ENCODE results near the gene NFYC. TPM values are rescaled to one million over a fixed set of nuclear protein-coding genes. Genes with fewer than 3 reads are reported as not detected.

Gene NFYC
- total and polyA plus RNA-seq, 8 donors: 23.3 to 76.4 (median 40.9) TPM

DNA sequence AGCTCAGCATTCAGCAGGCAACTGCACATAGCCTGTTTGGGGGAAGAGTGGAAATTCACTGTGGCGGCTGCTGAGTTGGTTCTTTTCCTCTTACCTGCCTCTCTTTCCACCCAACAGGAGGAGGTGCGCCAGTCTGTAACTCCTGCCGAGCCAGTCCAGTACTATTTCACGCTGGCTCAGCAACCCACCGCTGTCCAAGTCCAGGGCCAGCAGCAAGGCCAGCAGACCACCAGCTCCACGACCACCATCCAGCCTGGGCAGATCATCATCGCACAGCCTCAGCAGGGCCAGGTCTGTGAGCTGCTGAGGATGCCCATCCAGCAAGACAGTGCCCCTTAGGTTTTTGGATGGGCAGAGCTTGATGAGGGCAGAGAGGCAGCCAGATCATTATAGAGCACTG, 66.5 kb downstream of the NFYC start:
- WGBS, 5 donors: 92 to 96% (median 95%) methylated on average over 6 to 7 of the region's 7 CpGs
- peaks cover 0 to 21% (median 10%) of the 10 kb centered on the region in 4 donors for H3K4me1 ChIP-seq
- TF ChIP-seq POLR2AphosphoS5 (IDR thresholded peaks at IDR 0.05) (no peak), EP300 (IDR thresholded peaks at IDR 0.05) (no peak), POLR2A (IDR thresholded peaks at IDR 0.05) (no peak)
- TF ChIP-seq, protein P1, sequence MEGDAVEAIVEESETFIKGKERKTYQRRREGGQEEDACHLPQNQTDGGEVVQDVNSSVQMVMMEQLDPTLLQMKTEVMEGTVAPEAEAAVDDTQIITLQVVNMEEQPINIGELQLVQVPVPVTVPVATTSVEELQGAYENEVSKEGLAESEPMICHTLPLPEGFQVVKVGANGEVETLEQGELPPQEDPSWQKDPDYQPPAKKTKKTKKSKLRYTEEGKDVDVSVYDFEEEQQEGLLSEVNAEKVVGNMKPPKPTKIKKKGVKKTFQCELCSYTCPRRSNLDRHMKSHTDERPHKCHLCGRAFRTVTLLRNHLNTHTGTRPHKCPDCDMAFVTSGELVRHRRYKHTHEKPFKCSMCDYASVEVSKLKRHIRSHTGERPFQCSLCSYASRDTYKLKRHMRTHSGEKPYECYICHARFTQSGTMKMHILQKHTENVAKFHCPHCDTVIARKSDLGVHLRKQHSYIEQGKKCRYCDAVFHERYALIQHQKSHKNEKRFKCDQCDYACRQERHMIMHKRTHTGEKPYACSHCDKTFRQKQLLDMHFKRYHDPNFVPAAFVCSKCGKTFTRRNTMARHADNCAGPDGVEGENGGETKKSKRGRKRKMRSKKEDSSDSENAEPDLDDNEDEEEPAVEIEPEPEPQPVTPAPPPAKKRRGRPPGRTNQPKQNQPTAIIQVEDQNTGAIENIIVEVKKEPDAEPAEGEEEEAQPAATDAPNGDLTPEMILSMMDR (IDR thresholded peaks at IDR 0.05): no peak
- peaks cover 56 to 100% (median 98%) of the 10 kb centered on the region in 4 donors for H3K36me3 ChIP-seq
- H3K9me3 ChIP-seq: no peaks in the 10 kb centered on the region
- H3K27me3 ChIP-seq: no peaks in the 10 kb centered on the region
- DNase-seq: no peak
- intact Hi-C loops (cut with DNase I; ENCODE audit: low total_unique reads): no loop called here
- H3K27ac ChIP-seq: no peak overlapping the region
- H3K4me3 ChIP-seq: no peak overlapping the region

DNA sequence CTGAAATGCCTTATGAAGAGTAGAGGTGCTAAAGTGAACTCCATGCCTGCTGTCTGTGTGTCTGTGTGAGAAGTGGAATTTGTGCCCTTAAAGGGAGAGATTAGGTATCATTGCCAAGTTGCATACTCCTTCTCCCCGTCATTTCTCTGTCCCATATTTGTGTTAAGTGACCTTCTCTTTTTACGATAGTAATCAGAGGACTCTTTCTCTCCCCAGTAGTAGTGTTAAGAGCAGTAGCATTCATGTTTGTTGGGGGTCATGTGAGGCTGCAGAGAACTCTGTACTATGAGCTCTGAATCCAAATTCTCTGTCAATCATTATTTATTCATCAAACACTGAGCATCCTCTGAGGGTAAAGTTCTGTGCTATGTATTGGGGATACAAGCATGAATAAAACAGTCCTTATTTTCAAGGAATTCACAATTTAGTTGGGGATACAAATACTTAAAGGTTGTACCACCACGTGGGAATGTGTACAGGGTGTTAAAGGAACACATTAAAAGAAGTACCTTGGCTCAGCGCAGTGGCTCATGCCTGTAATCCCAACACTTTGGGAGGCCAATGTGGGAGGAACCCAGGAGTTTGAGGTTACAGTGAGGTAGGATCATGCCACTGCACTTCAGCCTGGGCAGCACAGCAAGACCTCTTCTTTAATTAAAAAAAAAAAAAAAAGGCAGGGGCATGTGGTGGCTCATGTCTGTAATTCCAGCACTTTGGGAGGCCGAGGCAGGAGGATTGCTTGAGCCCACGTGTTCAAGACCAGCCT, 67.3 kb downstream of the NFYC start:
- DNase-seq: no peak
- H3K27me3 ChIP-seq: no peaks in the 10 kb centered on the region
- no peak overlapping the region for H3K27ac ChIP-seq
- TF ChIP-seq, protein P1 (IDR thresholded peaks at IDR 0.05): no peak
- H3K36me3 ChIP-seq: peaks cover 60 to 100% (median 98%) of the 10 kb centered on the region in 4 donors
- no peaks in the 10 kb centered on the region for H3K9me3 ChIP-seq
- 82 to 93% (median 91%) methylated on average over 6 of the region's 6 CpGs for WGBS, 5 donors
- H3K4me1 ChIP-seq: peaks cover 0 to 21% (median 11%) of the 10 kb centered on the region in 4 donors
- intact Hi-C loops (cut with DNase I; ENCODE audit: low total_unique reads): no loop called here
- no peak overlapping the region for H3K4me3 ChIP-seq

DNA sequence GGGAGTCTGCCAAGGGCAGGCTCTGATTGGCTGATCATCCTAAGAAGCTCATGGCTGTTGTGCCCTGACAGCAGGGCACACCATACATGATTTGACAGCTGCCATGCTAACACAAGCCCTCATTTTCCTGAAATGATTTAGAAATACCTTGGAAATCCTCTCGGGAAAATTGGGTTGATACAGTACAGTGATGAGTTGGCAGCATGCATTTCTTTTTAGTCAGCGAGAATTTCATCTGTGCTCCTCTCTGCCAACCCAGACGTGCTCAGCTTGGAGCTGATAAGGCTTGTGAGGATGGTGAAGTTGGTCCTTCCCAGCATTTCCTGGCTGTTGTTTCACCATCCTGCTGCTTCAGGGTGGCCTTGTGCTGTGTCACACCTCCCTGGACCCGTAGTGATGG, 69.5 kb downstream of the NFYC start:
- Histone ChIP-seq H3K27me3 (no peaks in the 10 kb centered on the region), H3K27ac (no peak overlapping the region), H3K9me3 (no peaks in the 10 kb centered on the region), H3K36me3 (peaks cover 62 to 100% (median 98%) of the 10 kb centered on the region in 4 donors), H3K4me3 (no peak overlapping the region), H3K4me1 (peaks cover 0 to 30% (median 16%) of the 10 kb centered on the region in 4 donors)
- intact Hi-C loops (cut with DNase I; ENCODE audit: low total_unique reads): no loop called here
- DNase-seq: no peak
- 71 to 90% (median 85%) methylated on average over 4 of the region's 4 CpGs for WGBS, 5 donors
- TF ChIP-seq, protein P1 (IDR thresholded peaks at IDR 0.05): no peak
- TF ChIP-seq EP300 (IDR thresholded peaks at IDR 0.05): no peak
- no peak for TF ChIP-seq POLR2AphosphoS5 (IDR thresholded peaks at IDR 0.05)
- TF ChIP-seq POLR2A (IDR thresholded peaks at IDR 0.05): no peak

DNA sequence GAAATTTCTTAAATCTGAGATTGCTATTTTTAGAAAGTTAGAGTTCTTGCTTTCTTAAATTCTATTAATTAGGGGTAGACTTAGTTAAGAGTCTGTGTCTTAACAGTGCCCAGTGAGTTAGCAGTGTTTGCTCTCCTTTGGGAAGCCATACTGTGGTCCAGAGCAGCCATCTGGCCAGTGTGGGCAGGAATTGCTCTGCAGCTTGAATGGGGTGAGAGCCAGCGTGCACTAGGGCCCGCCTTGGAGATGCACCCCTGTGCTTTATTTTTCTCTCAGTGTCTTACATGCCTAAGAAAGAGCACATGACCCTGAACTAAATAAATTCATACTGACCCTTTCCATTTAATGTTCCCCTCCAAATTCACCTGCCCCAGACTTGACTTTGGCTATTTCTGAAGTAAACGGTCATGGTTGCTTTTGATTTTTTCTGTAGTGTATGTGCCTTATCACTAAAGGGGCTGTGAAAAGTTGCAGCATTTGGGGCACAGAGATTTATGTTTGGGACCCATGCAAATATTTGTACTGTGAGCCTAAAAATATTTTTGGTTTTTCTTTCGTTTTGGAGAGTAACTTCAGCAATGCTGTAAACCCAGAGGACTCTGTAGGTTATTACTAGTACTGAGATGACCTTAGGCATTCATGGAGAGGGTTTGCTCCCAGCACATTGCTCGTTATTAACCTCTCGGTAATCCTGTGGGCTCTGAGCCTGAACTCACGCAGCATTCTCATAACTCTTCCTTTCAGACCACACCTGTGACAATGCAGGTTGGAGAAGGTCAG, 70.8 kb downstream of the NFYC start:
- peak overlapping the region in 1 of 5 donors; percentile 10 for H3K27ac ChIP-seq
- no peaks in the 10 kb centered on the region for H3K9me3 ChIP-seq
- TF ChIP-seq, protein P1 (IDR thresholded peaks at IDR 0.05): no peak
- no peak for TF ChIP-seq POLR2AphosphoS5 (IDR thresholded peaks at IDR 0.05)
- TF ChIP-seq POLR2A (IDR thresholded peaks at IDR 0.05): no peak
- TF ChIP-seq EP300 (IDR thresholded peaks at IDR 0.05): no peak
- H3K27me3 ChIP-seq: no peaks in the 10 kb centered on the region
- peaks cover 68 to 100% (median 98%) of the 10 kb centered on the region in 4 donors for H3K36me3 ChIP-seq
- WGBS, 5 donors: 78 to 83% (median 81%) methylated on average over 7 of the region's 7 CpGs
- peaks cover 0 to 30% (median 16%) of the 10 kb centered on the region in 4 donors for H3K4me1 ChIP-seq
- no peak overlapping the region for H3K4me3 ChIP-seq
- intact Hi-C loops (cut with DNase I; ENCODE audit: low total_unique reads): no loop called here
- no peak for DNase-seq

Data from stomach (tissue), 9 donors.